IMR-90 (cell line): Measurements from ENCODE around the gene ATP6V1E1. TPM values are rescaled to one million over a fixed set of nuclear protein-coding genes. Genes with fewer than 3 reads are reported as not detected.

Experiments used
- ATAC-seq: fragments of 200-7000 bp; cut with Tn5 transposase; 2 replicates; pipeline ENCODE4 v1.9.1; 2020; ENCODE audit warnings: low read depth, mild to moderate bottlenecking, moderate library complexity
- BruUV-seq: library from RNA; stranded (reverse); fragments of 400-500 nt; replicated peaks from 2 replicates; lab custom pipeline; 2021; lab: Mats Ljungman, UMichigan
- CTCF ChIA-PET: fragments of 300-600 bp; formaldehyde crosslinking; extraction: SDS; loops from one replicate; lab custom pipeline; 2021; ENCODE audit warnings: antibody characterized with exemption; lab: Yijun Ruan, JAX
- POLR2A ChIA-PET: fragments of 300-600 bp; sonication (Branson Sonifier 250); formaldehyde crosslinking; loops from one replicate; lab custom pipeline; 2022; ENCODE audit warnings: antibody characterized with exemption; ENCODE audit not compliant: unreplicated experiment; lab: Charles Lee
- DNase-seq: peaks from one replicate; pipeline ENCODE4 v3.0.0; 2013
- H2AFZ ChIP-seq: replicated peaks from 2 replicates; pipeline ENCODE3; 2013; ENCODE audit warnings: low read length, mild to moderate bottlenecking; ENCODE audit not compliant: poor library complexity
- H2AK5ac ChIP-seq: 2 replicates; pipeline ENCODE4 v1.6.1; 2013; ENCODE audit warnings: low read depth, low read length, inconsistent platforms
- H2AK9ac ChIP-seq: replicated peaks from 2 replicates; pipeline ENCODE3; 2013; ENCODE audit warnings: mild to moderate bottlenecking, low read depth, low read length, moderate library complexity; ENCODE audit not compliant: poor library complexity
- H2BK120ac ChIP-seq: 2 replicates; pipeline ENCODE4 v1.6.1; 2013; ENCODE audit warnings: low read depth, low read length, inconsistent platforms
- H2BK15ac ChIP-seq: 3 replicates; pipeline ENCODE4 v1.6.1; 2013; ENCODE audit warnings: low read depth, low read length, inconsistent platforms
- H2BK20ac ChIP-seq: 2 replicates; pipeline ENCODE4 v1.6.1; 2013; ENCODE audit warnings: low read depth, mild to moderate bottlenecking, inconsistent platforms, low read length, moderate library complexity
- H2BK5ac ChIP-seq: 2 replicates; pipeline ENCODE4 v1.6.1; 2013; ENCODE audit warnings: mild to moderate bottlenecking, low read depth, low read length, inconsistent platforms; ENCODE audit not compliant: poor library complexity, severe bottlenecking
- H3K14ac ChIP-seq: replicated peaks from 2 replicates; pipeline ENCODE4 v1.6.1; 2013; ENCODE audit warnings: low read depth, low read length, inconsistent platforms
- H3K18ac ChIP-seq: 2 replicates; pipeline ENCODE4 v1.6.1; 2013; ENCODE audit warnings: low read depth, low read length, control low read depth
- H3K23ac ChIP-seq: 2 replicates; pipeline ENCODE4 v1.6.1; 2013; ENCODE audit warnings: low read depth, low read length, inconsistent platforms
- H3K27ac ChIP-seq: 2 replicates; pipeline ENCODE4 v1.5.1; 2013; ENCODE audit warnings: mild to moderate bottlenecking, control low read depth, low read length; ENCODE audit not compliant: insufficient read depth
- H3K27me3 ChIP-seq: 2 replicates; pipeline ENCODE4 v1.6.1; 2013; ENCODE audit warnings: low read length; ENCODE audit not compliant: control insufficient read depth, insufficient read depth
- H3K36me3 ChIP-seq: 2 replicates; pipeline ENCODE4 v1.6.1; 2013; ENCODE audit warnings: low read length, mixed read lengths; ENCODE audit not compliant: control insufficient read depth, insufficient read depth
- H3K4ac ChIP-seq: 2 replicates; pipeline ENCODE4 v1.6.1; 2013; ENCODE audit warnings: low read depth, low read length, inconsistent platforms
- H3K4me1 ChIP-seq: 2 replicates; pipeline ENCODE4 v1.6.1; 2013; ENCODE audit warnings: low read length, mixed read lengths; ENCODE audit not compliant: control insufficient read depth, insufficient read depth
- H3K4me2 ChIP-seq: 2 replicates; pipeline ENCODE4 v1.6.1; 2013; ENCODE audit warnings: low read depth, mild to moderate bottlenecking, control low read depth, low read length, moderate library complexity
- H3K4me3 ChIP-seq: 2 replicates; pipeline ENCODE4 v1.5.1; 2013; ENCODE audit warnings: low read depth, mild to moderate bottlenecking, control low read depth, low read length, moderate library complexity; ENCODE audit not compliant: insufficient read depth
- H3K56ac ChIP-seq: 2 replicates; pipeline ENCODE4 v1.6.1; 2013; ENCODE audit warnings: low read length, inconsistent platforms; ENCODE audit not compliant: insufficient read depth; ENCODE audit errors: extremely low read depth
- H3K79me1 ChIP-seq, 2 experiments: 2 replicates each; pipeline ENCODE4 v1.6.1; 2013; ENCODE audit warnings: low read length in 2 of 2, inconsistent platforms in 1 of 2, low read depth in 1 of 2
- H3K9ac ChIP-seq: 2 replicates; pipeline ENCODE4 v1.6.1; 2013; ENCODE audit warnings: low read depth, low read length, control low read depth
- H3K9me1 ChIP-seq: 2 replicates; pipeline ENCODE4 v1.6.1; 2013; ENCODE audit warnings: low read length, inconsistent platforms; ENCODE audit not compliant: insufficient read depth
- H3K9me3 ChIP-seq: 2 replicates; pipeline ENCODE4 v1.6.1; 2013; ENCODE audit warnings: low read length; ENCODE audit not compliant: control insufficient read depth, insufficient read depth
- H4K20me1 ChIP-seq: 2 replicates; pipeline ENCODE4 v1.6.1; 2013; ENCODE audit warnings: low read length, inconsistent platforms; ENCODE audit not compliant: insufficient read depth
- H4K5ac ChIP-seq: 2 replicates; pipeline ENCODE4 v1.6.1; 2013; ENCODE audit warnings: mild to moderate bottlenecking, low read depth, low read length, control low read depth
- H4K8ac ChIP-seq, 2 experiments: 2 replicates each; pipeline ENCODE4 v1.6.1; 2013; ENCODE audit warnings: low read depth in 2 of 2, low read length in 2 of 2, control low read depth in 1 of 2, inconsistent platforms in 1 of 2
- H4K91ac ChIP-seq: 2 replicates; pipeline ENCODE4 v1.6.1; 2013; ENCODE audit warnings: low read depth, low read length, inconsistent platforms; ENCODE audit not compliant: insufficient read depth
- CEBPB ChIP-seq: IDR thresholded peaks from 2 replicates; pipeline ENCODE4 v1.6.1; 2012; ENCODE audit warnings: low read depth, low read length, improper control_type of control experiment
- CHD1 ChIP-seq: IDR thresholded peaks from 2 replicates; pipeline ENCODE4 v1.6.1; 2012; ENCODE audit warnings: low read depth, low read length, improper control_type of control experiment
- CTCF ChIP-seq: conservative IDR thresholded peaks from 2 replicates; pipeline ENCODE4 v1.5.1; 2012; ENCODE audit warnings: mild to moderate bottlenecking, low read depth, low read length, improper control_type of control experiment
- ELK1 ChIP-seq: fragments of 150-350 bp; IDR thresholded peaks from 2 replicates; pipeline ENCODE4 v1.6.1; 2016; ENCODE audit warnings: low read depth, mild to moderate bottlenecking, low read length, moderate library complexity, borderline replicate concordance
- MAFK ChIP-seq: IDR thresholded peaks from 2 replicates; pipeline ENCODE4 v1.6.1; 2012; ENCODE audit warnings: low read depth, low read length, improper control_type of control experiment
- MAZ ChIP-seq: IDR thresholded peaks from 2 replicates; pipeline ENCODE4 v1.6.1; 2012; ENCODE audit warnings: low read depth, mild to moderate bottlenecking, low read length, improper control_type of control experiment, moderate library complexity, borderline replicate concordance
- NFE2L2 ChIP-seq: fragments of 150-350 bp; IDR thresholded peaks from 2 replicates; pipeline ENCODE4 v1.6.1; 2016; ENCODE audit warnings: low read depth, mild to moderate bottlenecking, low read length
- RAD21 ChIP-seq: IDR thresholded peaks from 2 replicates; pipeline ENCODE4 v1.6.1; 2012; ENCODE audit warnings: low read length, improper control_type of control experiment
- RCOR1 ChIP-seq: IDR thresholded peaks from 2 replicates; pipeline ENCODE4 v1.6.1; 2012; ENCODE audit warnings: mild to moderate bottlenecking, low read length, improper control_type of control experiment; ENCODE audit not compliant: insufficient replicate concordance
- SMC3 ChIP-seq: fragments of 150-350 bp; IDR thresholded peaks from 2 replicates; pipeline ENCODE4 v1.6.1; 2016; ENCODE audit warnings: low read depth, mild to moderate bottlenecking, antibody characterized with exemption, low read length, moderate library complexity
- USF2 ChIP-seq: fragments of 150-350 bp; IDR thresholded peaks from 2 replicates; pipeline ENCODE4 v1.6.1; 2017; ENCODE audit warnings: mild to moderate bottlenecking, antibody characterized with exemption, low read length, low read depth
- WGBS, 2 experiments: methylation state at CpG; one replicate each; pipeline versions ENCODE4 v1.1.5 to v1.1.7; 2013; ENCODE audit warnings: missing lambda C conversion rate in 2 of 2; ENCODE audit not compliant: insufficient read length in 1 of 2; ENCODE audit errors: extremely low coverage in 2 of 2; 5-methylcytosine and 5-hydroxymethylcytosine counted together
- dilution Hi-C: fragments of 300-500 bp; cut with HindIII; formaldehyde crosslinking; loops from one replicate; pipeline ENCODE4 v1.14.3; 2018; ENCODE audit warnings: low sequenced_read_pairs; ENCODE audit not compliant: unreplicated experiment
- in situ Hi-C: fragments of 300-500 bp; cut with MboI; formaldehyde crosslinking; loops from 3 replicates; pipeline ENCODE4 v1.14.3; 2019; ENCODE audit warnings: low sequenced_read_pairs, inconsistent platforms, mixed read lengths
- intact Hi-C: fragments of 100-400 bp; cut with micrococcal nuclease; formaldehyde crosslinking; loops from 2 replicates; pipeline ENCODE4 v1.10.0; 2022
- polyA plus RNA-seq, 3 experiments: library from polyadenylated mRNA; depleted of rRNA; stranded (reverse); fragments of >200 nt; gene quantifications; 2 replicates each; pipeline ENCODE4 v1.2.3, GENCODE V29; 2012; ENCODE audit warnings: low replicate concordance in 1 of 3
- total RNA-seq: library from RNA; depleted of rRNA; stranded (reverse); fragments of >200 nt; gene quantifications from 2 replicates; pipeline ENCODE4 v1.2.3, GENCODE V29; 2012

Gene ATP6V1E1
- total and polyA plus RNA-seq, 2 of the 4 experiments (the other 2 are of a cell fraction) = 144 to 148 TPM

DNA sequence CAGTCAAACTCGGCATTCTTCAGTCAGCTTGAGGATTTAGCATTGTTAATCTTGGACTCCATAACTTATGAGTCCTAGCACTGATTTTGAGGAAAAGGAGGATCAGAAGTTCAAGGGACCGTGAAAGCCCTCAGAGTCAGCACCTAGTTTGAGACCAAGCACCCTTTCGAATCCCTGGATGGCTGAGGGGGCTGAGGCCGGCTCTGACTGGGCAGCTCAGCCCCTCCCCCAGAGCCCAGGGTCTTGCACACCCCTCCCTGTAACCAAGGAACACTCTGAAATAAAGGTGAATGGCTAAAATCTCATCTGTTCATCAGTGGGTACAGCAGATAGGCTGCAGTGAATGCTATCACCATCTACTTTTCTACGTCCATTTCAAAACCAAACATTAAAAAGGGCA, 38.0 kb downstream of the ATP6V1E1 start:
- H4K5ac ChIP-seq = no peak overlapping the region
- no peak for ATAC-seq
- no peak overlapping the region for H3K18ac ChIP-seq
- dilution Hi-C loops = no loop called here
- CTCF ChIA-PET = no interaction called here
- H3K27me3 ChIP-seq = no peaks in the 10 kb centered on the region
- H3K36me3 ChIP-seq = peaks cover 40% of the 10 kb centered on the region
- no peak overlapping the region for H3K4me2 ChIP-seq
- no peak overlapping the region for H2BK120ac ChIP-seq
- H3K27ac ChIP-seq = no peak overlapping the region
- no peak overlapping the region for H3K56ac ChIP-seq
- no peak overlapping the region for H2AK5ac ChIP-seq
- H4K8ac ChIP-seq = no peak overlapping the region
- POLR2A ChIA-PET = no interaction called here
- H3K23ac ChIP-seq = no peak overlapping the region
- in situ Hi-C loops = no loop called here
- no peak overlapping the region for H2BK5ac ChIP-seq
- H3K4ac ChIP-seq = no peak overlapping the region
- no peaks in the 10 kb centered on the region for H3K9me1 ChIP-seq
- H3K9me3 ChIP-seq = no peaks in the 10 kb centered on the region
- no peaks in the 10 kb centered on the region for H3K79me1 ChIP-seq
- H2AK9ac ChIP-seq = no peak overlapping the region
- H3K4me3 ChIP-seq = no peak overlapping the region
- H2AFZ ChIP-seq = no peak overlapping the region
- DNase-seq = no peak
- no peaks in the 10 kb centered on the region for H4K20me1 ChIP-seq
- no peak overlapping the region for H3K14ac ChIP-seq
- no peak overlapping the region for H2BK15ac ChIP-seq
- no peak overlapping the region for H4K91ac ChIP-seq
- H2BK20ac ChIP-seq = no peak overlapping the region
- H3K4me1 ChIP-seq = no peaks in the 10 kb centered on the region
- BruUV-seq = no TSS peak
- no CpG with 5 or more reads among the region's 5 CpGs for WGBS, 2 experiments
- H3K9ac ChIP-seq = no peak overlapping the region
- TF ChIP-seq SMC3 (no peak), USF2 (no peak), ELK1 (no peak), CEBPB (no peak), RCOR1 (no peak), CHD1 (no peak), RAD21 (no peak), NFE2L2 (no peak), CTCF (no peak), MAZ (no peak), MAFK (no peak)
- intact Hi-C loops = no loop called here
